ENCODE results near the gene ATP6AP2. TPM values are rescaled to one million over a fixed set of nuclear protein-coding genes. Genes with fewer than 3 reads are reported as not detected.

ATP6AP2 gene, protein sequence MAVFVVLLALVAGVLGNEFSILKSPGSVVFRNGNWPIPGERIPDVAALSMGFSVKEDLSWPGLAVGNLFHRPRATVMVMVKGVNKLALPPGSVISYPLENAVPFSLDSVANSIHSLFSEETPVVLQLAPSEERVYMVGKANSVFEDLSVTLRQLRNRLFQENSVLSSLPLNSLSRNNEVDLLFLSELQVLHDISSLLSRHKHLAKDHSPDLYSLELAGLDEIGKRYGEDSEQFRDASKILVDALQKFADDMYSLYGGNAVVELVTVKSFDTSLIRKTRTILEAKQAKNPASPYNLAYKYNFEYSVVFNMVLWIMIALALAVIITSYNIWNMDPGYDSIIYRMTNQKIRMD
- 32.3 TPM for polyA plus RNA-seq (2013, experiment 1 of 2)
- polyA plus RNA-seq (2013, experiment 2 of 2) = 32.4 TPM

GRCh38 chrX:40580537-40581335, at the start of gene ATP6AP2:
Gene ATP6AP2 (plus strand): TSS chrX:40580970. CDS start chrX:40581066, 96 bp downstream.
- Histone ChIP-seq H3K27me3 (ENCODE audit: control insufficient read depth in 3 of 3, insufficient read depth in 3 of 3, low read depth in 1 of 3, low read length in 3 of 3) (no peaks in the 10 kb centered on the region), H4K91ac (ENCODE audit: low read depth, low read length, poor library complexity) (no peak within 1 kb of the TSS), H2BK5ac (ENCODE audit: low read length) (no peak within 1 kb of the TSS), H3K18ac (ENCODE audit: low read length) (no peak within 1 kb of the TSS), H2AFZ (ENCODE audit: low read length) (peak within 1 kb of the TSS; percentile 89), H2BK12ac (ENCODE audit: low read length) (no peak within 1 kb of the TSS), H3K14ac (ENCODE audit: low read length) (peak within 1 kb of the TSS; percentile 56), H3K27ac (replicated peaks; ENCODE audit: low read length) (no peak within 1 kb of the TSS), H3K9ac (ENCODE audit: low read depth, low read length, poor library complexity) (peak within 1 kb of the TSS; percentile 90), H3K36me3 (replicated peaks in 1 of 2; ENCODE audit: control insufficient read depth in 2 of 2, insufficient read depth in 2 of 2, low read length in 2 of 2) (no peaks in the 10 kb centered on the region), H2BK120ac (ENCODE audit: low read depth, low read length) (no peak within 1 kb of the TSS), H2AK5ac (ENCODE audit: low read depth, low read length) (no peak within 1 kb of the TSS), H3K4ac (ENCODE audit: low read length) (no peak within 1 kb of the TSS), H3K4me1 (ENCODE audit: control insufficient read depth in 2 of 2, insufficient read depth in 1 of 2, low read depth in 1 of 2, low read length in 2 of 2) (peaks cover 3 to 7% of the 10 kb centered on the region in 2 donors), H2BK15ac (ENCODE audit: low read length) (no peak within 1 kb of the TSS), H3K4me3 (ENCODE audit: low read length in 2 of 2) (peak within 1 kb of the TSS; percentile 75 to 97), H3K9me3 (replicated peaks in 1 of 2; ENCODE audit: control insufficient read depth in 2 of 2, insufficient read depth in 1 of 2, low read depth in 1 of 2, low read length in 2 of 2) (no peaks in the 10 kb centered on the region), H3K23ac (ENCODE audit: low read depth, low read length, poor library complexity) (no peak within 1 kb of the TSS), H4K8ac (ENCODE audit: low read depth, low read length) (no peak within 1 kb of the TSS), H3K4me2 (ENCODE audit: insufficient read depth, low read length, poor library complexity, severe bottlenecking) (peak within 1 kb of the TSS; percentile 45), H3K79me1 (ENCODE audit: low read depth, low read length) (peaks cover 3% of the 10 kb centered on the region)
- DNase-seq (ENCODE audit: low spot score) = peak; percentile 88
- no CpG with 5 or more reads among the region's 89 CpGs for WGBS, 2 donors (ENCODE audit: extremely low coverage in 2 of 2, insufficient read length in 2 of 2, insufficient replicate concordance in 1 of 2)

GRCh38 chrX:40531056-40531826, 49.5 kb upstream of the ATP6AP2 start:
- Histone ChIP-seq H2BK12ac (ENCODE audit: low read length) (no peak overlapping the region), H3K18ac (ENCODE audit: low read length) (no peak overlapping the region), H3K9ac (ENCODE audit: low read depth, low read length, poor library complexity) (no peak overlapping the region), H3K4me2 (ENCODE audit: insufficient read depth, low read length, poor library complexity, severe bottlenecking) (no peak overlapping the region), H2AFZ (ENCODE audit: low read length) (peak overlapping the region; percentile 75), H3K27me3 (ENCODE audit: control insufficient read depth in 3 of 3, insufficient read depth in 3 of 3, low read depth in 1 of 3, low read length in 3 of 3) (peaks cover 0 to 2% (median 0%) of the 10 kb centered on the region in 3 experiments), H3K4me1 (ENCODE audit: control insufficient read depth in 2 of 2, insufficient read depth in 1 of 2, low read depth in 1 of 2, low read length in 2 of 2) (peaks cover 0 to 4% of the 10 kb centered on the region in 2 donors), H3K4ac (ENCODE audit: low read length) (no peak overlapping the region), H3K9me3 (replicated peaks in 1 of 2; ENCODE audit: control insufficient read depth in 2 of 2, insufficient read depth in 1 of 2, low read depth in 1 of 2, low read length in 2 of 2) (no peaks in the 10 kb centered on the region), H3K79me1 (ENCODE audit: low read depth, low read length) (no peaks in the 10 kb centered on the region), H2BK5ac (ENCODE audit: low read length) (no peak overlapping the region), H2AK5ac (ENCODE audit: low read depth, low read length) (no peak overlapping the region), H3K36me3 (replicated peaks in 1 of 2; ENCODE audit: control insufficient read depth in 2 of 2, insufficient read depth in 2 of 2, low read length in 2 of 2) (no peaks in the 10 kb centered on the region), H3K4me3 (ENCODE audit: low read length in 2 of 2) (no peak overlapping the region), H3K23ac (ENCODE audit: low read depth, low read length, poor library complexity) (no peak overlapping the region), H2BK120ac (ENCODE audit: low read depth, low read length) (peak overlapping the region; percentile 63), H3K14ac (ENCODE audit: low read length) (no peak overlapping the region), H2BK15ac (ENCODE audit: low read length) (no peak overlapping the region), H4K8ac (ENCODE audit: low read depth, low read length) (no peak overlapping the region), H3K27ac (replicated peaks; ENCODE audit: low read length) (no peak overlapping the region), H4K91ac (ENCODE audit: low read depth, low read length, poor library complexity) (no peak overlapping the region)
- no CpG with 5 or more reads among the region's 16 CpGs for WGBS, 2 donors (ENCODE audit: extremely low coverage in 2 of 2, insufficient read length in 2 of 2, insufficient replicate concordance in 1 of 2)
- no peak for DNase-seq (ENCODE audit: low spot score)

GRCh38 chrX:40537310-40537709, 43.5 kb upstream of the ATP6AP2 start:
- peaks cover 0 to 15% (median 0%) of the 10 kb centered on the region in 3 experiments for H3K27me3 ChIP-seq (ENCODE audit: control insufficient read depth in 3 of 3, insufficient read depth in 3 of 3, low read depth in 1 of 3, low read length in 3 of 3)
- no peak overlapping the region for H2BK5ac ChIP-seq (ENCODE audit: low read length)
- no peak overlapping the region for H4K91ac ChIP-seq (ENCODE audit: low read depth, low read length, poor library complexity)
- no peak overlapping the region for H3K9ac ChIP-seq (ENCODE audit: low read depth, low read length, poor library complexity)
- H3K4me1 ChIP-seq (ENCODE audit: control insufficient read depth in 2 of 2, insufficient read depth in 1 of 2, low read depth in 1 of 2, low read length in 2 of 2) = peaks cover 0 to 2% of the 10 kb centered on the region in 2 donors
- H2BK15ac ChIP-seq (ENCODE audit: low read length) = no peak overlapping the region
- H2AFZ ChIP-seq (ENCODE audit: low read length) = no peak overlapping the region
- no peak overlapping the region for H3K27ac ChIP-seq (replicated peaks; ENCODE audit: low read length)
- H2BK12ac ChIP-seq (ENCODE audit: low read length) = no peak overlapping the region
- H2AK5ac ChIP-seq (ENCODE audit: low read depth, low read length) = no peak overlapping the region
- H3K4me2 ChIP-seq (ENCODE audit: insufficient read depth, low read length, poor library complexity, severe bottlenecking) = no peak overlapping the region
- no peak overlapping the region for H3K23ac ChIP-seq (ENCODE audit: low read depth, low read length, poor library complexity)
- H3K36me3 ChIP-seq (replicated peaks in 1 of 2; ENCODE audit: control insufficient read depth in 2 of 2, insufficient read depth in 2 of 2, low read length in 2 of 2) = no peaks in the 10 kb centered on the region
- no peak for DNase-seq (ENCODE audit: low spot score)
- H3K18ac ChIP-seq (ENCODE audit: low read length) = no peak overlapping the region
- H3K4me3 ChIP-seq (ENCODE audit: low read length in 2 of 2) = no peak overlapping the region
- H2BK120ac ChIP-seq (ENCODE audit: low read depth, low read length) = no peak overlapping the region
- no peak overlapping the region for H3K4ac ChIP-seq (ENCODE audit: low read length)
- no peaks in the 10 kb centered on the region for H3K79me1 ChIP-seq (ENCODE audit: low read depth, low read length)
- no peak overlapping the region for H4K8ac ChIP-seq (ENCODE audit: low read depth, low read length)
- H3K14ac ChIP-seq (ENCODE audit: low read length) = no peak overlapping the region
- no CpG with 5 or more reads among the region's 4 CpGs for WGBS, 2 donors (ENCODE audit: extremely low coverage in 2 of 2, insufficient read length in 2 of 2, insufficient replicate concordance in 1 of 2)
- H3K9me3 ChIP-seq (replicated peaks in 1 of 2; ENCODE audit: control insufficient read depth in 2 of 2, insufficient read depth in 1 of 2, low read depth in 1 of 2, low read length in 2 of 2) = no peaks in the 10 kb centered on the region

Measured in neuronal stem cell (in vitro differentiated cells).